Stimulated activated CD8-positive, alpha-beta memory T cell treated with anti-CD3 and anti-CD28 coated beads, Interleukin-7, amount 100 ng/mL, for 1 hour (primary cell): ENCODE results near the gene SPTB.
A peak's percentile ranks its signal among the peaks of the same experiment; 100 is the strongest.

Experiments used
- DNase-seq, 2 donors: peaks; one replicate each; pipeline ENCODE4 v3.0.0-alpha.2; 2020; ENCODE audit warnings: low read depth in 2 of 2

SPTB gene

GRCh38 chr14:64850369-64851137 lies 29.2 kb downstream of the SPTB start:
- DNase-seq: no peak

GRCh38 chr14:64849940-64850339 lies 29.8 kb downstream of the SPTB start:
- DNase-seq: no peak

GRCh38 chr14:64848239-64848638 lies 31.5 kb downstream of the SPTB start:
- no peak for DNase-seq

GRCh38 chr14:64846319-64846718 lies 33.4 kb downstream of the SPTB start:
- DNase-seq: no peak

- no peak for DNase-seq
These were observed 33.8 kb downstream of the SPTB start for GRCh38 chr14:64845878-64846277.

GRCh38 chr14:64844969-64845536 lies 34.7 kb downstream of the SPTB start:
- no peak for DNase-seq

- no peak for DNase-seq
These were observed 35.4 kb downstream of the SPTB start for GRCh38 chr14:64844272-64844671.

- DNase-seq: no peak
These were observed 36.2 kb downstream of the SPTB start for GRCh38 chr14:64843548-64843947.

- no peak for DNase-seq
These were observed 37.6 kb downstream of the SPTB start for GRCh38 chr14:64841772-64842750.

- no peak for DNase-seq
These were observed 38.5 kb downstream of the SPTB start for GRCh38 chr14:64841121-64841651.

GRCh38 chr14:64838656-64839055 lies 41.1 kb downstream of the SPTB start:
- no peak for DNase-seq

GRCh38 chr14:64835431-64835830 lies 44.3 kb downstream of the SPTB start:
- DNase-seq: no peak

- no peak for DNase-seq
These were observed 44.7 kb downstream of the SPTB start for GRCh38 chr14:64834965-64835364.

- DNase-seq: no peak
These were observed 48.3 kb downstream of the SPTB start for GRCh38 chr14:64831419-64831818.

- DNase-seq: no peak
These were observed 48.7 kb downstream of the SPTB start for GRCh38 chr14:64830961-64831360.

GRCh38 chr14:64828071-64828470 lies 51.6 kb downstream of the SPTB start:
- no peak for DNase-seq

- DNase-seq: no peak
These were observed 52.9 kb downstream of the SPTB start for GRCh38 chr14:64826845-64827244.

- no peak for DNase-seq
These were observed 53.4 kb downstream of the SPTB start for GRCh38 chr14:64826333-64826732.

GRCh38 chr14:64825509-64825908 lies 54.2 kb downstream of the SPTB start:
- DNase-seq: no peak

GRCh38 chr14:64825006-64825405 lies 54.7 kb downstream of the SPTB start:
- no peak for DNase-seq

GRCh38 chr14:64824471-64824870 lies 55.2 kb downstream of the SPTB start:
- DNase-seq: no peak

GRCh38 chr14:64823305-64823861 lies 56.3 kb downstream of the SPTB start:
- DNase-seq: peak; percentile 14 to 34
